ENCODE data around the gene ZFHX3.

ZFHX3 gene

GRCh38 chr16:72896485-72897118 lies 151.3 kb downstream of the ZFHX3 start:
- Histone ChIP-seq H3K36me3 (ENCODE audit: insufficient read depth) (no peaks in the 10 kb centered on the region), H3K27me3 (ENCODE audit: insufficient read depth, low read depth) (no peaks in the 10 kb centered on the region), H3K4me2 (no peak overlapping the region), H3K9ac (no peak overlapping the region), H3K27ac (no peak overlapping the region), H4K20me1 (ENCODE audit: insufficient read depth) (no peaks in the 10 kb centered on the region), H3K79me2 (ENCODE audit: insufficient read depth, low read depth) (no peaks in the 10 kb centered on the region), H3K4me3 (IDR thresholded peaks at IDR 0.05; ENCODE audit: insufficient read depth, low read depth, low read length) (no peak overlapping the region), H2AFZ (ENCODE audit: low read depth) (no peak overlapping the region), H3K4me1 (ENCODE audit: low read depth, poor library complexity, severe bottlenecking) (no peaks in the 10 kb centered on the region)
- no peak for TF ChIP-seq CTCF (conservative IDR thresholded peaks at IDR 0.05; ENCODE audit: low read depth, low read length)

- no peak overlapping the region for H3K9ac ChIP-seq
- H3K4me1 ChIP-seq (ENCODE audit: low read depth, poor library complexity, severe bottlenecking) = no peaks in the 10 kb centered on the region
- H2AFZ ChIP-seq (ENCODE audit: low read depth) = no peak overlapping the region
- no peaks in the 10 kb centered on the region for H4K20me1 ChIP-seq (ENCODE audit: insufficient read depth)
- H3K4me2 ChIP-seq = no peak overlapping the region
- H3K36me3 ChIP-seq (ENCODE audit: insufficient read depth) = no peaks in the 10 kb centered on the region
- H3K27ac ChIP-seq = no peak overlapping the region
- no peak overlapping the region for H3K4me3 ChIP-seq (IDR thresholded peaks at IDR 0.05; ENCODE audit: insufficient read depth, low read depth, low read length)
- no peaks in the 10 kb centered on the region for H3K27me3 ChIP-seq (ENCODE audit: insufficient read depth, low read depth)
- TF ChIP-seq CTCF (conservative IDR thresholded peaks at IDR 0.05; ENCODE audit: low read depth, low read length) = no peak
- H3K79me2 ChIP-seq (ENCODE audit: insufficient read depth, low read depth) = no peaks in the 10 kb centered on the region
Measured at GRCh38 chr16:72895951-72896350, 152.0 kb downstream of the ZFHX3 start.

GRCh38 chr16:72894293-72895151 lies 153.4 kb downstream of the ZFHX3 start:
- H3K27me3 ChIP-seq (ENCODE audit: insufficient read depth, low read depth) = no peaks in the 10 kb centered on the region
- TF ChIP-seq CTCF (conservative IDR thresholded peaks at IDR 0.05; ENCODE audit: low read depth, low read length) = no peak
- H3K79me2 ChIP-seq (ENCODE audit: insufficient read depth, low read depth) = no peaks in the 10 kb centered on the region
- H3K4me1 ChIP-seq (ENCODE audit: low read depth, poor library complexity, severe bottlenecking) = no peaks in the 10 kb centered on the region
- no peak overlapping the region for H3K27ac ChIP-seq
- no peak overlapping the region for H3K4me3 ChIP-seq (IDR thresholded peaks at IDR 0.05; ENCODE audit: insufficient read depth, low read depth, low read length)
- no peak overlapping the region for H3K9ac ChIP-seq
- no peaks in the 10 kb centered on the region for H4K20me1 ChIP-seq (ENCODE audit: insufficient read depth)
- H3K4me2 ChIP-seq = no peak overlapping the region
- no peak overlapping the region for H2AFZ ChIP-seq (ENCODE audit: low read depth)
- no peaks in the 10 kb centered on the region for H3K36me3 ChIP-seq (ENCODE audit: insufficient read depth)

- Histone ChIP-seq H4K20me1 (ENCODE audit: insufficient read depth) (no peaks in the 10 kb centered on the region), H3K9ac (no peak overlapping the region), H3K79me2 (ENCODE audit: insufficient read depth, low read depth) (no peaks in the 10 kb centered on the region), H3K27me3 (ENCODE audit: insufficient read depth, low read depth) (no peaks in the 10 kb centered on the region), H3K36me3 (ENCODE audit: insufficient read depth) (no peaks in the 10 kb centered on the region), H2AFZ (ENCODE audit: low read depth) (no peak overlapping the region), H3K4me1 (ENCODE audit: low read depth, poor library complexity, severe bottlenecking) (no peaks in the 10 kb centered on the region), H3K4me2 (no peak overlapping the region), H3K27ac (no peak overlapping the region), H3K4me3 (IDR thresholded peaks at IDR 0.05; ENCODE audit: insufficient read depth, low read depth, low read length) (no peak overlapping the region)
- TF ChIP-seq CTCF (conservative IDR thresholded peaks at IDR 0.05; ENCODE audit: low read depth, low read length) = no peak
Measured at GRCh38 chr16:72891291-72892227, 156.4 kb downstream of the ZFHX3 start.
